ENCODE measurements around the gene FLAD1.

FLAD1 gene

DNA sequence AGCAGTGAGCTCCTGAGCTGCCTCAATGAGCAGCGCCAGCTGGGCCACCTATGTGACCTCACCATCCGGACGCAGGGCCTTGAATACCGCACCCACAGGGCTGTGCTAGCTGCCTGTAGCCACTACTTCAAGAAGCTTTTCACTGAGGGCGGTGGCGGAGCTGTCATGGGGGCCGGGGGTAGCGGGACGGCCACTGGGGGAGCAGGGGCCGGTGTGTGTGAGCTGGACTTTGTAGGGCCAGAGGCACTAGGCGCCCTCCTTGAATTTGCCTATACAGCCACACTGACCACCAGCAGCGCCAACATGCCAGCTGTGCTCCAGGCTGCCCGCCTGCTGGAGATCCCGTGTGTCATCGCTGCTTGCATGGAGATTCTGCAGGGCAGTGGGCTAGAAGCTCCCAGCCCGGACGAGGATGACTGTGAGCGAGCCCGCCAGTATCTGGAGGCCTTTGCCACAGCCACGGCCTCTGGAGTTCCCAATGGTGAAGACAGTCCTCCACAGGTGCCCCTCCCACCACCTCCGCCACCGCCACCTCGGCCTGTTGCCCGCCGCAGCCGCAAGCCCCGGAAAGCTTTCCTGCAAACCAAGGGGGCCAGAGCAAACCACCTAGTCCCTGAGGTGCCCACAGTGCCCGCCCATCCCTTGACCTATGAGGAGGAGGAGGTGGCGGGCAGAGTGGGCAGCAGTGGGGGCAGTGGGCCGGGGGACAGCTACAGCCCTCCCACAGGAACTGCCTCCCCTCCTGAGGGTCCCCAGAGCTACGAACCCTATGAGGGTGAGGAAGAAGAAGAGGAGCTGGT, 31.8 kb downstream of the FLAD1 start:
- DNase-seq (ENCODE audit: low read depth, low spot score) = no peak

DNA sequence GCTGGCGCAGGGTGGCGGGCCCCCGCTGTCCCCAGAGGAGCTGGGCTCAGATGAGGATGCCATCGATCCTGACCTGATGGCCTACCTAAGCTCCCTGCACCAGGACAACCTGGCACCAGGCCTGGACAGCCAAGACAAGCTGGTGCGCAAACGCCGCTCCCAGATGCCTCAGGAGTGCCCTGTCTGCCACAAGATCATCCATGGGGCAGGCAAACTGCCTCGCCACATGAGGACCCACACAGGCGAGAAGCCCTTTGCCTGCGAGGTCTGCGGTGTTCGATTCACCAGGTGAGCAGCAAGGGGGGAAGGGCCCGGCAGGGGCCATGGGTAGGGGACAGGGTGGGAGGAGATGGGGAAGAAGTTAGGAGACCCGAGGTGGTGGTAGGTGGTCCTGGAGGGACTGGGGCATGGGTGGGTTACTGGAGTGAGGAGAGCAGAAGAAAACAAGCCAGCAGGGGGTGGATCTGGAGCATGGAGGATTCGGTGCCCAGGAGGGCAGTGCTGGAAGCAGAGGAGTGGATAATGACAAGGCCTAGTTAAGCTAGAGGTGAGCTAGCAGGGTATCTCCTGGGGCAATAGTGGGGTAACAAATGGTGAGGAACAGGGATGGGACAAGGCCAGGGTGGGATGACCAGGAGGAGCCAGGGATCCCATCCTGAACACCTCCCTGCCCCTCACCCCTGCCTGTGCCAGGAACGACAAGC, 32.5 kb downstream of the FLAD1 start:
- no peak for DNase-seq (ENCODE audit: low read depth, low spot score)

DNA sequence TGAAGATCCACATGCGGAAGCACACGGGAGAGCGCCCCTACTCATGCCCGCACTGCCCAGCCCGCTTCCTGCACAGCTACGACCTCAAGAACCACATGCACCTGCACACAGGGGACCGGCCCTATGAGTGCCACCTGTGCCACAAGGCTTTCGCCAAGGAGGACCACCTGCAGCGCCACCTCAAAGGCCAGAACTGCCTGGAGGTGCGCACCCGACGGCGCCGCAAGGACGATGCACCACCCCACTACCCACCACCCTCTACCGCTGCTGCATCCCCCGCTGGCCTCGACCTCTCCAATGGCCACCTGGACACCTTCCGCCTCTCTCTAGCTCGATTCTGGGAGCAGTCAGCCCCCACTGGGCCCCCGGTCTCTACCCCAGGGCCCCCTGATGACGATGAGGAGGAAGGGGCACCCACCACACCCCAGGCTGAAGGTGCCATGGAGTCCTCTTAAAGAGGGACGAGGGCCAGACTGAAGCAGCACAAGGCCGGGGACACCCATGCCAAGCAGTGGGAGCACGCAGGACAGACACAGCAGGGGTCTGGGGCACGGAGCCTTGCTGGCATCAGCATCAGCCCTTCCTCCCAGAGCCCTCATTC, 33.2 kb downstream of the FLAD1 start:
- no peak for DNase-seq (ENCODE audit: low read depth, low spot score)

- peak; percentile 71 for DNase-seq (ENCODE audit: low read depth, low spot score)
These were observed 34.1 kb downstream of the FLAD1 start for GRCh38 chr1:155017041-155017945.

- no peak for DNase-seq (ENCODE audit: low read depth, low spot score)
These were observed 34.8 kb downstream of the FLAD1 start for GRCh38 chr1:155017946-155018316.

DNA sequence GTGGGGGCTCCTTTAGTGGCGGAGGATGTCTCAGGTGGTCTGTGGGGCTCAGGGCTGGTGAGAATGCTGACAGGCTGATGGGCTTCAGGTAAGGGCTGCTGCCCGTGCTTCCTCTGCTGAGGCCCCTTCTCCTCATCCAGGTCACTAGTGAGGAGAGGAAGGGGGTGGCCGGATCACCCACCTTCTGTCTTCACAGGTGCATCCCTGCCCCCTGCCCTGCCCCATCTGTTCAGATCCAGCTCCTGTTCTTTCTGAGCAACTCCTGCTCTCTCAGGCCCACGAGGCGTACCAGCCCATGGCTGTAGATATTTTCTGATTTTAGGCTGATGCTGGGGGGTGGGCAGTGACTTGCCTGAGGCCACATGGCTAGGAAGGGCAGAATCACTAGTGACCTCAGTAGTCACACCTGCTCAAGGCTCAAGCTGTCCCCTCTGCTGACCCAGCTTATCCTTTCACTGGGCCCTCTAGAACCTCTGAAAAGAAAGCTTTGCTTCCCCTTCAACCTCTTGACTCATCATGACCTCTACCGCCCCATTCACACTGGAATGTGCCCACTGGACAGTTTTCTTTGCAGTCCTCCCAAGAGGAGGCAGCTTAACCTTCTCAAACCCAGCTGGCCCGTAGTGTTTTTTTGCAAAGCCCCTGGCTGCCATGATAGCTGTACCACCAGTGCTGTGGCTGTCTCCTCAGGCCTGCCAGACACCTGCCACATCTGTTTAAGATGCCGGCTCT, 35.6 kb downstream of the FLAD1 start:
- no peak for DNase-seq (ENCODE audit: low read depth, low spot score)

- no peak for DNase-seq (ENCODE audit: low read depth, low spot score)
These were observed 36.5 kb downstream of the FLAD1 start for GRCh38 chr1:155019377-155020245.

DNA sequence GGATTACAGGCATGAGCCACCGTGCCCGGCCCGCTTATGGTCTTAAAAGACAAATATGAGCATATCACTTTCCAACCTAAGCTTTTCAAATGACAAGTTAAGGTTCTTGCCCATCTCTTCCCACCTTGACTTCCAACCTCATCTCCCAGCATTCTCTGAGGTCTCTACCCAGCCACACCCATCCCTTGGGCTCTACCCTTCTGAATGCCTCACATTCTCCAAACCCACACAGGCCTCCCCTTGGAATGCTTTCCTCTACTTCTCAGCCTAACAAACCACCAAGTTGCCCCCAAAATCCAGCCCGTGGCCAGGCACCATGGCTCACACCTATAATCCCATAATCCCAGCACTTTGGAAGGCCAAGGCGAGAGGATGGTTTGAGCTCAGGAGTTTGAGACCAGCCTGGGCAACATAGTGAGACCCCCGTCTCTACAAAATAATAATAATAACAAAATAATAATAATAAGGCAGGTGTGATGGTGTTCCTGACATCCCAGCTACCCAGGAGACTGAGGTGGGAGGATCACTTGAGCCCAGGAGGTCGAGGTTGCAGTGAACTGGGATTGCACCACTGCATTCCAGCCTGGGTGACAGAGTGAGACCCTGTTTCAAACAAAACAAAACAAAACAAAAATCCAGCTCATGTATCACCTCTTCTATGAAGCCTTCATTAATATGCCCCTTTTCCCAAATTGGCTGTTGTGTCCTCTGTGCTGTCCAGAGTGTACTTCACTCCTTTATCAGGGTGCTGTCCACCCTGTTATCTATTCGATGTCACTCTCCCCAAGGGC, 39.2 kb downstream of the FLAD1 start:
- no peak for DNase-seq (ENCODE audit: low read depth, low spot score)

DNA sequence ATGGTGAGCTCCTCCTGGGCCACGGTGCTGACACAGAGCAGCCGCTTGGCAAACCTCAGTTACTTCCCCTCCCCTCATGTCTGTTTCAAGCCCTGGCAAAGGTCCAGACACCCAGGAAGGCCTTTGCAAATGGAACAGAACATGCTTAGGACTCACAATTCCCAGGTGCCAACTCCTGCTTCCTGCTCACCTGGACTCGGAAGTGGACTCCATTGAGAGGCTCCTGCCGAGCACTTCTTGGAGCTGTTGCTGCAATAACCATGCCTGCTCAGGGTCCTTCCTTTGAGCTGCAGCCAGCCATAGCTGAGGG, 39.7 kb downstream of the FLAD1 start:
- no peak for DNase-seq (ENCODE audit: low read depth, low spot score)

GRCh38 chr1:155023627-155024026, 40.5 kb downstream of the FLAD1 start:
- no peak for DNase-seq (ENCODE audit: low read depth, low spot score)

DNA sequence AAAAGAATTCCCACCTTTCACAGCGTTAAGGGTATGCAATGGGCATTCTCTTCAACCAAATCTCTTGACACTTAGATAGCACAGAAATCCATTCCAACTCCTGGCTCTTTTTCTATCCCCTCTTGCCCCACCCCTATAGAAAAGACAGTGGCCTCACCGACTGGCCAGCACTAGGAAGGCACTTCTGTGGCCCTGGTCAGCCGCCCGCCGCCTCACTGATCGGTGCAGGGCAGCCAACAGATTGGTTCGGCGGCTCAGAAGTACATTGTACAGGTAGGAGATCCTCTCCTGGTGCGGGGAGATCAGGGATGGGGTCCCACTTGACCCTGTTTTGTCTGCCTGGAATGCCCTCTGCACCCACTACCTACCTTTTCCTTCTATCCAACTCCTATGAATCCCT, 41.2 kb downstream of the FLAD1 start:
- no peak for DNase-seq (ENCODE audit: low read depth, low spot score)

DNA sequence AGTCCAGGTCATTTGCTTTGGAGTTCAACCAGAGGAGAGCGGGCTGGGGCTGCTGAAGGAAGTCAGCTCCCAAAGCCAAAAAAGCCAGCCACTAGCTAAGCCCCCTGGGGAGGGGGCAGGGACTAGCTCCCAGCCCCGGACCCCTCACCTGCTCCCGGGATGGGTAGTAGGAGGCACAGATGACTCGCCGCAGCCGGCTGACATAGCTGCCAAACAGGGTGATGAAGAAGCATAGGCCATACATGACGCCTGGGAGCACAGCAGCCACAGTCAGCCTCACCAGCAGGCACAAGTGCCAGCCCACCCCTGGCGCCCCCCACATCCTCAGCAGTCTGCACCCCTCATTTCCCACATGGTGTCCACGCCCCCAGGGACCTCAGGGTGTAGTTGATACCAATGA, 43.0 kb downstream of the FLAD1 start:
- DNase-seq (ENCODE audit: low read depth, low spot score) = no peak

DNA sequence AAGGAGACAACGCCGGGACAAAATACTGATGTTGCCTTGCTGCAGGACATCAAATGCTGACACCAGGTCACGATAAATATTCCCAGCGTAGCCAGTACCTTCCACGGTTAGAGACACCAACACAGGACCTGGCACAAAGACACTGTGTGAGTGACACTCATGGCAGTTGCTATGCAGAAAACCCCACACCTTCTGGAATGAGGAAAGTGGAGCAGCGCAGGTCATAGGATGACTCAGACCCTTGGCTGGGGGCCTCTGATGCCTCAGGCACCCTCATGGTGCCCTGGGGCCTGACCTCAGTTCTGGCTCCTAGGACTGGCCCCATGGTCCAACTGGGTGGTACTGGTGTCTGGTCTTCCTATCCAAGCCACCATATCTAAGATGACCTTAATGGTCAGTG, 43.4 kb downstream of the FLAD1 start:
- no peak for DNase-seq (ENCODE audit: low read depth, low spot score)

GRCh38 chr1:155029513-155030242, 46.5 kb downstream of the FLAD1 start:
- DNase-seq (ENCODE audit: low read depth, low spot score) = no peak

DNA sequence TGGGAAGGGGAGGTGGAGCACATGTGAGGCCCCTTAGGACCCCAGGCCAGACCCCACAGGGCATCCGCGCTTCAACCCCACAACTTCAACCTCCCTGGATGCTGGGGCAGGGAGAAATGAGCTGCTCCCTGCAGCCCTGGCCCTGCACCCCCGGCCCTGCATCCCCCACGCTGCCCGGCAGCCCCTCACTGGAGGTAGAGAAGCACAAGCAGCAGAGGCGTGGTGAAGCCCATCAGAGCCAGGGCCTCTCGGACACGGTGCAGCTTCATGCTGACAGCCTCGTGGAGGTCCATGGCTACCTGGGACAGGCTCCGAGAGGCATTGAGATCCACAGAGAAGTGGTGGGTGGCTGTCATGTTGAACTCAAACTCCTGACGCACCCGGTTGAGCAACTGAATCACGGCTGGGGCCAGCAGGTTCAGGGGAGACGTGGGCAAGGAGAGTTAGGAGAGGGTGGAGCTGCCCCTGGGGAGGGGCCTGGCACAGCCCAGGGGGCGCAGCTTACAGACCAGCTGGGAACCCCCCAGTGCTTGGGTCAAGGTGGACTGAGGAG, 47.2 kb downstream of the FLAD1 start:
- DNase-seq (ENCODE audit: low read depth, low spot score) = no peak

DNA sequence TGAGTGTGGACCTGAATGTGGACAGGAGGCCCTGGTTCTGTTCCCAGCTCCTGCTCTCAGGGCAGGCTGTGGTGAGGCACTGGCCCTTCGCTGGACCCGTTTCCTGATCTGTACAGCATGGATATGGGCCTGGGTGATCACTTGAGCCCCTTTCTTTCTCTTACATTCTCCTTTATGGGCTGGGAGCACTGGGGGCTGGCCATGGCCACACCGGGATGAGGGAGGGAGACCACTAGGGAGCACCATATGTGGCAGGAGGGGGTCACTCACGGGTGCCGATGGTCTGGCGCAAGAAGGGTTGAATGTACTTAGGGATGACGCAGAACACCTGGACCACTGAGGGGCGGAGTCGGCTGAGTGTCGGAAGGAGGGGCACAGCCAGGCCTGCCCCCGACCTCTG, 47.8 kb downstream of the FLAD1 start:
- DNase-seq (ENCODE audit: low read depth, low spot score) = no peak

DNA sequence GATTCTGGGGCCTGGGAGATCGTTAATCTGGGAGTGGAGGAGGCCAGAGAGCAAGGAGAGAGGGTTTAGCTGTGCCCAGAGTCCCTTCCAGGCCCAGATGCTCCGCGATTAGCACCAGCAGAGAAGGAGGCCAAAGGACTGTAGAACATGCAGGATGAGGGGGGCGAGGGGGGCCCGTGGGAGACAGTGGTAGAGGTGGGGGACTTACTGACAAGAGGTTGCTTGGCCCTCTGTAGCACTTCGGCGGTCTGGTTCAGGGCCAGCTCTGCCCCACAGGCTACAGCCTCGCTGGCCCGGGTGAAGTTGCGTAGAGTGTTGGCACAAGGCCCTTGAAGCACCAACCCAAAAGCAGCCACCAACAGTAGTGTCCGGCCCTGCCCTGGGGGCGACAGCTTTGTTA, 49.7 kb downstream of the FLAD1 start:
- no peak for DNase-seq (ENCODE audit: low read depth, low spot score)

GRCh38 chr1:155033524-155033923, 50.4 kb downstream of the FLAD1 start, which contains the start of the genes DCST1 and DCST2:
Gene DCST1, plus strand, starts transcription at chr1:155033824. Its CDS starts 213 bp downstream, at chr1:155034037.
Gene DCST2, minus strand, starts transcription at chr1:155033781. Its CDS starts 80 bp downstream, at chr1:155033701.
- DNase-seq (ENCODE audit: low read depth, low spot score) = no peak

Data from smooth muscle cell of the brain vasculature (primary cell).